ENCODE results near the gene LRPAP1.

The LRPAP1 gene

GRCh38 chr4:3501825-3502425 is 30.3 kb downstream of the LRPAP1 start:
- DNase-seq (ENCODE audit: low read depth), result no peak
- no peak overlapping the region for H3K4me3 ChIP-seq (ENCODE audit: low read depth, low read length)
- TF ChIP-seq CTCF (IDR thresholded peaks at IDR 0.05; ENCODE audit: insufficient read depth, low read depth, low read length, missing control alignments), result no peak

GRCh38 chr4:3501126-3501824 is 30.9 kb downstream of the LRPAP1 start:
- no peak for TF ChIP-seq CTCF (IDR thresholded peaks at IDR 0.05; ENCODE audit: insufficient read depth, low read depth, low read length, missing control alignments)
- no peak overlapping the region for H3K4me3 ChIP-seq (ENCODE audit: low read depth, low read length)
- no peak for DNase-seq (ENCODE audit: low read depth)

DNA sequence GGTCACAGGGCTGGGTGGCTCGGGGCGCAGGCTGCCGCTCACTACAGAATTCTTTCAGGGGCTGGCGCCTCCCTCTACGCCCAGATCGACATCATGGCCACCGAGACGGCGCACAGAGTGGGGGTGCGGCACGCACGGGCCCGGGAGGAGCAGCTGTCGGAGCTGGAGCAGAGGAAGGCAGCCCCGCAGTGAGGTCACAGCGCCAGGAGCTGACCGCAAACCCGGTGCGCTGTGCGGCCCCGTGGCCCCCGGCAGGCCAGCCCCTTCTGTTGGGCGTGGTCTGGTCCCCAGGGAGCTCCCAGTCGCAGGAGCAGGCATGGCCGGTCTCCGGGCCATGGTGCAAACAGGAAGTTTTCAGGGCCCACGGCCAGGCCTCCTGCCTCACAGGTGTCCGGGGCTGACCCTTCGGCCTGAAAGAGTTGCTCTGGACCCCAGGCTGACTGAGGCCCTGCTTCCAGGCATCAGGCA is 31.6 kb downstream of the LRPAP1 start:
- TF ChIP-seq CTCF (IDR thresholded peaks at IDR 0.05; ENCODE audit: insufficient read depth, low read depth, low read length, missing control alignments), result no peak
- no peak for DNase-seq (ENCODE audit: low read depth)
- H3K4me3 ChIP-seq (ENCODE audit: low read depth, low read length), result no peak overlapping the region

DNA sequence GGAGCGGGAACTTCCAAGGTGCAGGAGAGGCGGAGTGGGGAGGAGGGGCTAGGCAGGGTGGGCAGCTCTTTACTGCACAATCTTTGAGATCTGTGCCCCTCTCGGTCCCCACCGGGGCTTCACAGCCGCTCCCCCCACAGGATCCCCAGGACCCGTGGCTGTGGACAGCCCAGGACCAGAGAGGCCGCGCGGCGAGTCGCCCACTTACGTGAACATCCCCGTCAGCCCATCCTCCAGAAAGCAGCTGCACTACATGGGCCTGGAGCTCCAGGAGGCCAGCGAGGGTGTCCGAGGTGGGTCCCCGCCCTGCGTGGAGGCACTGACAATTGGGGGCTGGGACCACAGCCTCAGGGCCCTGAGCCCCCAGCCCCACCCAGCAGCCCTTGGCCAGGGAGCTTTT is 32.1 kb downstream of the LRPAP1 start:
- H3K4me3 ChIP-seq (ENCODE audit: low read depth, low read length), result no peak overlapping the region
- DNase-seq (ENCODE audit: low read depth), result no peak
- TF ChIP-seq CTCF (IDR thresholded peaks at IDR 0.05; ENCODE audit: insufficient read depth, low read depth, low read length, missing control alignments), result no peak

DNA sequence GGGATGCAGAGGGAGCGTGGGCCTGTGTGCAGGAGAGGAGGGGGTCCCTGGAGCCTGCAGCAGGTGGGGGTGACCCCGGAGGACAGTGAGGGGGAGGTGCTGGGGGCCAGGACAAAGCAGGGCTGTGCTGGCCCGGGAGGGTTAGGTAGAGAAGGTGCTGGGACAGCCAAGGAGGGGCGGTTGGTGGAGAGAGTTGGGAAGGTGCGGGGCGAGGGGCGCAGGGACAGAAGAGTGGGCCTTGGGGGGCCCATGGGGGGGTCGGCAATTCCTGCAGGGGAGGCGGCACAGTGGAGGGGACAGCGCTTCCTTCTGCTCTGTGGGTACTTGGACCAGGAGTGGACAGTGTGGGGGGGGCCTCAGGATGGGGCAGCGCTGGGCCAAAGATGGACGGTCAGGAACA is 32.5 kb downstream of the LRPAP1 start:
- no peak for DNase-seq (ENCODE audit: low read depth)
- H3K4me3 ChIP-seq (ENCODE audit: low read depth, low read length), result no peak overlapping the region
- no peak for TF ChIP-seq CTCF (IDR thresholded peaks at IDR 0.05; ENCODE audit: insufficient read depth, low read depth, low read length, missing control alignments)

- TF ChIP-seq CTCF (IDR thresholded peaks at IDR 0.05; ENCODE audit: insufficient read depth, low read depth, low read length, missing control alignments), result no peak
- no peak overlapping the region for H3K4me3 ChIP-seq (ENCODE audit: low read depth, low read length)
- DNase-seq (ENCODE audit: low read depth), result no peak
Measured at GRCh38 chr4:3498901-3499510, 33.2 kb downstream of the LRPAP1 start.
